Endothelial cell of umbilical vein (primary cell): Measurements from ENCODE around the gene HYDIN. TPM values are rescaled to one million over a fixed set of nuclear protein-coding genes. Genes with fewer than 3 reads are reported as not detected.
A peak's percentile ranks its signal among the peaks of the same experiment; 100 is the strongest.
"Not testable (repeated sequence)": the region's sequence is repeated elsewhere in the genome, so short reads cannot be mapped to it uniquely, and the experiment has no call there.

Source experiments
- BruUV-seq: library from RNA; stranded (reverse); fragments of 400-500 nt; replicated peaks from 2 replicates; lab custom pipeline; 2021; lab: Mats Ljungman, UMichigan
- CTCF ChIA-PET: fragments of 300-600, 350-600 bp; sonication (Branson Sonifier 250); formaldehyde crosslinking; loops from one replicate; lab custom pipeline; 2021; ENCODE audit warnings: antibody characterized with exemption, inconsistent platforms; lab: Charles Lee
- POLR2A ChIA-PET: fragments of 300-600, 350-600 bp; sonication (Branson Sonifier 250); formaldehyde crosslinking; loops from one replicate; lab custom pipeline; 2021; ENCODE audit warnings: antibody characterized with exemption, inconsistent platforms; lab: Charles Lee
- DNase-seq: peaks from one replicate; pipeline ENCODE4 v3.0.0-alpha.2; 2011; ENCODE audit warnings: low read depth, low spot score
- FAIRE-seq: peaks from 2 replicates; lab custom pipeline; 2011; peaks lifted over from hg19 to GRCh38; lab: Jason Lieb, UNC
- H2AFZ ChIP-seq: 2 replicates; pipeline ENCODE4 v1.6.0; 2012; ENCODE audit warnings: low read depth, low read length, control low read depth, inconsistent platforms
- H3K27ac ChIP-seq: 2 replicates; pipeline ENCODE4 v1.5.1; 2011; ENCODE audit warnings: low read depth, mild to moderate bottlenecking, control low read depth, low read length, moderate library complexity; ENCODE audit not compliant: insufficient read depth
- H3K27me3 ChIP-seq, 2 experiments: 2 replicates each; pipeline versions ENCODE4 v1.6.0 to v1.6.1; 2011; ENCODE audit warnings: low read length in 2 of 2, mixed read lengths in 1 of 2; ENCODE audit not compliant: control insufficient read depth in 2 of 2, insufficient read depth in 2 of 2
- H3K36me3 ChIP-seq, 2 experiments: 2 replicates in 1 of 2; 3 replicates in 1 of 2; pipeline ENCODE4 v1.5.1; 2011; ENCODE audit warnings: low read length in 2 of 2, mild to moderate bottlenecking in 1 of 2, moderate library complexity in 1 of 2; ENCODE audit not compliant: control insufficient read depth in 2 of 2, insufficient read depth in 2 of 2; ENCODE audit errors: extremely low read depth in 1 of 2
- H3K4me1 ChIP-seq: 3 replicates; pipeline ENCODE4 v1.5.1; 2011; ENCODE audit warnings: mild to moderate bottlenecking, low read length; ENCODE audit not compliant: control insufficient read depth, insufficient read depth; ENCODE audit errors: extremely low read depth
- H3K4me2 ChIP-seq: 2 replicates; pipeline ENCODE4 v1.6.1; 2011; ENCODE audit warnings: low read length, control low read depth, mixed read lengths; ENCODE audit not compliant: insufficient read depth
- H3K4me3 ChIP-seq, 3 experiments: fragments of 200-600 bp in 1 of 3; sonication (generic), shearing (Covaris generic) in 1 of 3; replicated peaks in 1 of 3; 2 replicates each; pipeline ENCODE4 v1.5.1; 2011 to 2016; ENCODE audit warnings: control low read depth in 3 of 3, low read length in 3 of 3, mild to moderate bottlenecking in 2 of 3, inconsistent platforms in 1 of 3, low read depth in 1 of 3, moderate library complexity in 1 of 3; ENCODE audit not compliant: insufficient read depth in 1 of 3
- H3K79me2 ChIP-seq: 2 replicates; pipeline ENCODE4 v1.6.0; 2012; ENCODE audit warnings: low read length, inconsistent platforms; ENCODE audit not compliant: control insufficient read depth, insufficient read depth
- H3K9ac ChIP-seq: replicated peaks from 2 replicates; pipeline ENCODE3; 2011; ENCODE audit warnings: low read length, control low read depth; ENCODE audit not compliant: insufficient read depth; ENCODE audit errors: extremely low read depth
- H3K9me1 ChIP-seq: replicated peaks from 3 replicates; pipeline ENCODE4 v1.6.0; 2011; ENCODE audit warnings: mild to moderate bottlenecking, low read length; ENCODE audit not compliant: control insufficient read depth, insufficient read depth; ENCODE audit errors: extremely low read depth
- H3K9me3 ChIP-seq: replicated peaks from 2 replicates; pipeline ENCODE4 v1.5.1; 2012; ENCODE audit warnings: low read length, inconsistent platforms; ENCODE audit not compliant: control insufficient read depth, insufficient read depth
- H4K20me1 ChIP-seq: replicated peaks from 2 replicates; pipeline ENCODE3; 2011; ENCODE audit warnings: mild to moderate bottlenecking, low read length; ENCODE audit not compliant: control insufficient read depth, insufficient read depth; ENCODE audit errors: extremely low read depth
- FOS ChIP-seq: IDR thresholded peaks from 2 replicates; pipeline ENCODE4 v1.6.1; 2011; ENCODE audit warnings: mild to moderate bottlenecking, low read length, moderate library complexity, borderline replicate concordance; ENCODE audit not compliant: insufficient read depth
- dilution Hi-C: fragments of 300-500 bp; cut with MboI; formaldehyde crosslinking; loops from one replicate; pipeline ENCODE4 v1.15.0; 2019; ENCODE audit warnings: low sequenced_read_pairs; ENCODE audit not compliant: extremely low pct_ligation_motif_present
- intact Hi-C: fragments of 100-400 bp; cut with micrococcal nuclease; formaldehyde crosslinking; loops from one replicate; pipeline ENCODE4 v1.10.0; 2022
- polyA plus RNA-seq, 4 experiments: library from polyadenylated mRNA; depleted of rRNA in 3 of 4; stranded (reverse) in 3 of 4; unstranded in 1 of 4; fragments of >200 nt; gene quantifications; 2 replicates each; pipeline versions ENCODE4 v1.2.1 to v1.2.3, GENCODE V29; 2011 to 2012; ENCODE audit warnings: missing spikeins in 1 of 4
- total RNA-seq: library from RNA; stranded (reverse); gene quantifications from 2 replicates; pipeline ENCODE4 v1.2.3, GENCODE V29; 2021

The HYDIN gene
- total and polyA plus RNA-seq, 2 donors (not counting 3 experiments of a cell fraction or from before 2014, with no cell fraction given) = not detected

DNA sequence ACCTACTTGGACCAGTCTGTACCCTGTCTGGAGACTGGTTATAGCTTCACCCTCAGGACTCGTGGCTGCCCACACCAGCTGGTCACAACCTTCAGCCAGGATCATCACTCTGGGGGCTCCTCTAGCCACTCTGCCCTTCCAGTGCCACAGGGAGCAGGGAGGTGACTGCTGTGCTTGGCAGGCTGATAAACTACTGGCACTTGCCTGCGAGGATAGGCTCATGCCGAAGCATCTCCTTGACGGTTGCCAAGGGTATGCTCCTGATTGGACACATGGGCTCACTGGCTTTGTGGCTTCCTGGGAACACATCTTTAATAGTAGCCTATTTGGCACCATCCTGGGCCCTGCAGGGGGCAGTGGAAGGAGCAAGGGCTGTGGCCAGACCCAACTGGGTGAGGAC lies 295.2 kb downstream of the HYDIN start:
- CTCF ChIA-PET, H2AFZ ChIP-seq, H3K9me3 ChIP-seq, H3K36me3 ChIP-seq, H3K79me2 ChIP-seq, BruUV-seq, H3K4me2 ChIP-seq, H3K9ac ChIP-seq, H3K27ac ChIP-seq, H4K20me1 ChIP-seq, H3K4me3 ChIP-seq, DNase-seq, H3K4me1 ChIP-seq, dilution Hi-C loops, H3K9me1 ChIP-seq, FAIRE-seq, H3K27me3 ChIP-seq, intact Hi-C loops, POLR2A ChIA-PET: not testable (repeated sequence)

DNA sequence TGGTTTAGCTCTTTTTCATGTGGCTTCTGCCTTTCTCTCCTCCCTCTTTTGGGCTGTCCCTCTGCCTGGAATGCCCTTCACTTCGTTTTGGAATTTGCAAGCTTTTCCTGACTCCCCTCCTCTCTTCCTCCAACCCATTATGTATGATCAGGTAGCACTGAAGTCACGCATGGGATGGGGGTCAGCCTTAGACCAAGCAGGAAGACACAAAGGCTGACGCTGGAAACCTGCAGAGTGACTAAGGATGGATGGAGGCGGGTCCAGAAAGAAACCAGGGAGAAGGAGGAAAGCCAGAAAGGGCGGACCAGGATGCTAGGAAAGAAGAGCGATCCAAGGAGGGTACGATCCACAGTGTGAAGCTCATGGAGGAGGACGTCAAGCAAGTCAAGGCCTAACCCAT lies 296.8 kb downstream of the HYDIN start:
- H3K4me3 ChIP-seq, H3K9ac ChIP-seq, BruUV-seq, H3K27me3 ChIP-seq, H3K79me2 ChIP-seq, DNase-seq, H3K36me3 ChIP-seq, H3K4me1 ChIP-seq, intact Hi-C loops, H3K27ac ChIP-seq, dilution Hi-C loops, H2AFZ ChIP-seq, H3K4me2 ChIP-seq, FAIRE-seq, H4K20me1 ChIP-seq, CTCF ChIA-PET, POLR2A ChIA-PET, H3K9me1 ChIP-seq, H3K9me3 ChIP-seq: not testable (repeated sequence)

DNA sequence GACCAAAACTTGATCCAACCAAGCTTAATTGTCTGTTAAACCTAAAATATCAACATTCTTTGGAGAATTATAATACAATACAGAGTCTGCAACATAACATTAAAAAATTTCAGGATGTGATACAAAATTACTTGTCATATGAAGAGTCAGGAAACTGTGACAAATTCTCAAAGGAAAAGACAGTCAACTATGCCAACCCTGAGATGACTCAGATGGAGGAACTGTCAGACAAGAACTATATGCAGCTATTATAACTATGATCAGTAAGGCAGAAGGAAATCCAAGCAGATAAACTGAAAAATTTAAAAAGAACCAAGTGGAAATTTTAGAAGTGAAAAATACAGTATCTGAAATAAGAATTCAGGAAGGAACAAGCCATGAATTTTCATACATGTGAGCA lies 299.8 kb downstream of the HYDIN start:
- CTCF ChIA-PET, H3K79me2 ChIP-seq, H3K4me1 ChIP-seq, DNase-seq, H4K20me1 ChIP-seq, H3K9me3 ChIP-seq, H3K4me2 ChIP-seq, H3K4me3 ChIP-seq, FAIRE-seq, BruUV-seq, H3K27ac ChIP-seq, H3K36me3 ChIP-seq, H3K9me1 ChIP-seq, H3K9ac ChIP-seq, dilution Hi-C loops, H3K27me3 ChIP-seq, POLR2A ChIA-PET, intact Hi-C loops, H2AFZ ChIP-seq: not testable (repeated sequence)
- TF ChIP-seq FOS = peak; percentile 22

DNA sequence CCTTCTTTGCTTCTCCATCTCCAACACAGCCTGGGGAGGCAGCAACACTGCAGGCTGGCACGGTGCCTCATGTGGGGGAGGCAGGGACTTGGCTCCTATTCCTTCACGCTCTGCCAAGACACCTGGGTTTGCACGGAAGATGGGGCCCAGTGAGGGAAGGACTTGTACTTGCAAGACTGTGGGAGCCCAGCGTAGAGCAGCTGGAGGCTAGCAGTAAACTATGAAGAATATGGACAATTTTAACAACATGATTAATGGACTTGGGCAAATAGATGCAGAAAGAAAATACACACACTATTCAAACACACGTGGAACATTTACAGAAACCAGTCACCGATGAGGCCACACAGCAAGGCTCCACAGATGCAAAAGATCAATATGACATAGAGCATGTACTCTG lies 308.4 kb downstream of the HYDIN start:
- POLR2A ChIA-PET, H3K36me3 ChIP-seq, H3K9me3 ChIP-seq, DNase-seq, H3K4me3 ChIP-seq, H3K27ac ChIP-seq, BruUV-seq, intact Hi-C loops, FAIRE-seq, H3K4me1 ChIP-seq, dilution Hi-C loops, H3K9ac ChIP-seq, H3K9me1 ChIP-seq, H3K79me2 ChIP-seq, H3K27me3 ChIP-seq, CTCF ChIA-PET, H2AFZ ChIP-seq, H4K20me1 ChIP-seq, H3K4me2 ChIP-seq: not testable (repeated sequence)
